GM12892 (cell line): Measurements from ENCODE around the gene DBR1.

ENCODE experiments used
- POLR2A ChIP-seq: IDR thresholded peaks from 2 replicates; pipeline ENCODE4 v1.6.1; 2011; ENCODE audit warnings: low read depth, low read length, control low read depth
- POLR2AphosphoS5 ChIP-seq: IDR thresholded peaks from 2 replicates; pipeline ENCODE4 v1.6.1; 2011; ENCODE audit warnings: low read depth, low read length, control low read depth
- TAF1 ChIP-seq: IDR thresholded peaks from 2 replicates; pipeline ENCODE4 v1.6.1; 2011; ENCODE audit warnings: low read depth, mild to moderate bottlenecking, control low read depth, low read length, borderline replicate concordance

GRCh38 chr3:138136201-138136600 lies 38.5 kb downstream of the DBR1 start:
- TF ChIP-seq POLR2AphosphoS5, result no peak
- no peak for TF ChIP-seq POLR2A
- TF ChIP-seq TAF1, result no peak
